GM13977 (cell line): Measurements from ENCODE around the gene CDC45.

Experiments used
- DNase-seq: peaks from one replicate; pipeline ENCODE4 v3.0.0; 2012; ENCODE audit warnings: low spot score
- CTCF ChIP-seq: IDR thresholded peaks from 2 replicates; pipeline ENCODE4 v1.5.1; 2012; ENCODE audit warnings: mild to moderate bottlenecking, control low read depth; ENCODE audit not compliant: insufficient read depth; ENCODE audit errors: extremely low read depth, missing control alignments
- in situ Hi-C: fragments of 300-500 bp; cut with MboI; formaldehyde crosslinking; loops from one replicate; pipeline ENCODE4 v1.12.0; 2022; ENCODE audit warnings: low sequenced_read_pairs, low pct_unique_long_range_greater_than_20kb, mixed read lengths, inconsistent platforms; ENCODE audit not compliant: unreplicated experiment

CDC45 gene

DNA sequence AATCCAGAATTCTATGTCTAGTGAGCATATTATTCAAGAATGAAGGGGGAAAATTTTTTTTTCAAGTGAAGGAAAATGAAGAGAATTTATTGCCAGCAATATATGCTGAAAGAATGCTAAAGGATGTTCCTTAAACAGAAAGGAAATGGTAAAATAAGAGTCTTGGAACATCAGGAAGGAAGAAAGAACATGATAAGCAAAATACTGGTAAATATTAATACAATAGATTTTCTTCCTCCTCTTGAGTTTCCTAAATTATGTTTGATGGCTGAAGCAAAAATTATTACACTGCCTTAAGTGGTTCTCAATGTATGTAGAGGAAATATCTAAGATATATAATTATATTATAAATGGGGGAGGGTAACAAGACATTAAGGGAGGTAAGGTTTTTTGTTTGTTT, 54.1 kb downstream of the CDC45 start:
- TF ChIP-seq CTCF: no peak
- no peak for DNase-seq
- in situ Hi-C loops: no loop called here

GRCh38 chr22:19535001-19535400, 55.3 kb downstream of the CDC45 start:
- in situ Hi-C loops: no loop called here
- no peak for TF ChIP-seq CTCF
- no peak for DNase-seq

- TF ChIP-seq CTCF: no peak
- in situ Hi-C loops: no loop called here
- DNase-seq: no peak
These were observed 56.8 kb downstream of the CDC45 start for GRCh38 chr22:19536564-19536963.

DNA sequence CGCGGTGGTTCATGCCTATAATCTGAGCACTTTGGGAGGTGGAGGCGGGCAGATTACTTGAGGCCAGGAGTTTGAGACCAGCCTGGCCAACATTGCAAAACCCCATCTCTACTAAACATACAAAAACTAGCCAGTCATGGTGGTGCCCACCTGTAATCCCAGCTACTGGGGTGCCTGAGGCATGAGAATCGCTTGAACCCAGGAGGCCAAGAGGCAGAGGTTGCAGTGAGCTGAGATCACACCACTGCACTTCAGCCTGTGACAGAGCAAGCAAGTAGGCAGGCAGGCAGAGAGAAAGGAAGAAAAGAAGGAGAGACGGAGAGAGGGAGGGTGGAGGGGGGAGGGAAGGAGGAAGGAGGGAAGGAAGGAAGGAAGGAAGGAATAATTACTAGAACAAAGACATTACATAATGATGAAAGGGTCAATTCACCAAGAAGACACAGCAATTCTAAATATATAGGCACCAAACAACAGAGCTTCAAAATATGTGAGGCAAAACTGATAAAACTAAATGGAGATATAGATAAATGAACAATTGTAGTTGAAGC, 58.3 kb downstream of the CDC45 start:
- TF ChIP-seq CTCF: no peak
- DNase-seq: no peak
- in situ Hi-C loops: no loop called here

- TF ChIP-seq CTCF: no peak
- in situ Hi-C loops: no loop called here
- DNase-seq: no peak
These were observed 60.7 kb downstream of the CDC45 start for GRCh38 chr22:19540394-19540793.

DNA sequence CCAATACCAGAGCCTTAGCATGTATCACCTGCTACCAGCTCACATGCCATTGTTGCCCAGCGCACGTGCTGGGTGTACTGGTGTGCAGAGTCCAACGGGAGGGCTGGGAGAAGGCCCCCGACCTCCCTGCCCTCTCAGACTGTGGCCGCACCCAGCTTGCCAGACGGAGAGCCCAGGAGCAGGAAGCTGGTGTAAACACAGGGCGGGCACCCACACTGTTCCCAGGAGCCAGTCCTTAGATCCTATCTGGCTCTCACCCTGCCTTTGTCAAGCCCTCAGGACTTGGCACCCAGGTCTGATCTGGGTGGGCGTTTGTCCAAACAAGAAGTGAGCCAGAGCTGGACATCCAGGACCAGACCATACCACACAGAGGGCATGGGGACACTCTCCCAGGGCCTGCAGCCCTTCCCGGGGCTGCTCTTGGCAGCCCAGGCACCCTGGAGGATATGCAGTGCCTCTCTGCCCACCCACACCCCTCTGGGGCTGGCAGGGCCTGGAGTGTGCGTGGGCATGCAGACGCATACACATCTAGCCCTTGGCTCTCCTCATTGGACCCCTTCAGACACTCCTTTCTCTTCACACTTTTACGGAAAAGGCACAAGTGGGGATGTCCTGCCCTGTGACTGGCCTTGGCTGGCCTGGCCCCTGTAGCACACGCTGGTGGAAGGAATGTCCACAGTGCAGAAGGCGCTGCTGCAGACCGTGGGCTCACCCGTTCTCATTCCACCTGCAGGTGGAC, 64.4 kb downstream of the CDC45 start:
- no peak for TF ChIP-seq CTCF
- in situ Hi-C loops: no loop called here
- no peak for DNase-seq
